HCT116 (cell line): ENCODE results near the gene SH3BP1. TPM values are rescaled to one million over a fixed set of nuclear protein-coding genes. Genes with fewer than 3 reads are reported as not detected.
"Not testable (repeated sequence)": the region's sequence is repeated elsewhere in the genome, so short reads cannot be mapped to it uniquely, and the experiment has no call there.

ENCODE experiments used
- ATAC-seq: fragments of 200-7000 bp; cut with Tn5 transposase; 2 replicates; pipeline ENCODE4 v1.9.1; 2020; ENCODE audit warnings: mild to moderate bottlenecking, moderate library complexity
- BruUV-seq: library from RNA; stranded (reverse); fragments of 400-500 nt; replicated peaks from 2 replicates; lab custom pipeline; 2021; lab: Mats Ljungman, UMichigan
- CTCF ChIA-PET: fragments of 300-600 bp; sonication (Branson Sonifier 250); formaldehyde crosslinking; loops from one replicate; lab custom pipeline; 2021; ENCODE audit warnings: antibody characterized with exemption; lab: Charles Lee
- POLR2A ChIA-PET: fragments of 300-600, 350-600 bp; sonication (Branson Sonifier 250); formaldehyde crosslinking; loops from one replicate; lab custom pipeline; 2021; ENCODE audit warnings: antibody characterized with exemption; lab: Charles Lee
- RAD21 ChIA-PET, 2 experiments: fragments of 300-600 bp; sonication (Branson Sonifier 250); formaldehyde crosslinking; loops; one replicate each; lab custom pipeline; 2023; ENCODE audit warnings: low total read pairs in 2 of 2; ENCODE audit not compliant: uncharacterized antibody in 2 of 2, unreplicated experiment in 2 of 2, low non-redundant PET in 1 of 2; lab: Charles Lee
- DNase-seq: peaks from one replicate; pipeline ENCODE4 v3.0.0-alpha.2; 2010; ENCODE audit warnings: low read depth, low spot score
- H2AFZ ChIP-seq: fragments of 200-600 bp; shearing (Covaris generic), sonication (generic); 2 replicates; pipeline ENCODE4 v1.6.1; 2017; ENCODE audit warnings: low read depth, mixed run types, mixed read lengths, antibody characterized with exemption, low read length; ENCODE audit not compliant: poor library complexity, severe bottlenecking
- H3K27ac ChIP-seq: 2 replicates; pipeline ENCODE4 v1.5.1; 2012; ENCODE audit warnings: low read depth, low read length
- H3K27me3 ChIP-seq: fragments of 200-600 bp; sonication (generic); 2 replicates; pipeline ENCODE4 v1.6.1; 2016; ENCODE audit warnings: mixed run types, low read length, mixed read lengths; ENCODE audit not compliant: insufficient read depth
- H3K36me3 ChIP-seq, 2 experiments: fragments of 200-500 bp in 1 of 2; fragments of 200-600 bp in 1 of 2; sonication (Bioruptor generic) in 1 of 2; sonication (generic) in 1 of 2; 2 replicates each; pipeline versions ENCODE4 v1.5.1 to v1.6.1; 2014 to 2016; ENCODE audit warnings: low read length in 2 of 2, inconsistent platforms in 1 of 2, mixed read lengths in 1 of 2, mixed run types in 1 of 2; ENCODE audit not compliant: insufficient read depth in 2 of 2, control insufficient read depth in 1 of 2
- H3K4me1 ChIP-seq, 2 experiments: fragments of 200-600 bp in 1 of 2; sonication (generic) in 1 of 2; 2 replicates each; pipeline versions ENCODE4 v1.5.1 to v1.6.1; 2012 to 2017; ENCODE audit warnings: low read length in 2 of 2, inconsistent platforms in 1 of 2, mild to moderate bottlenecking in 1 of 2, mixed read lengths in 1 of 2, mixed run types in 1 of 2, moderate library complexity in 1 of 2; ENCODE audit not compliant: insufficient read depth in 2 of 2, control insufficient read depth in 1 of 2
- H3K4me2 ChIP-seq: fragments of 200-600 bp; sonication (generic); 2 replicates; pipeline ENCODE4 v1.6.1; 2017; ENCODE audit warnings: mixed run types, low read length, mixed read lengths
- H3K4me3 ChIP-seq, 2 experiments: fragments of 200-600 bp in 1 of 2; sonication (generic) in 1 of 2; replicated peaks in 1 of 2; 2 replicates each; pipeline ENCODE4 v1.5.1; 2011 to 2016; ENCODE audit warnings: low read length in 2 of 2, control low read depth in 1 of 2, low read depth in 1 of 2, mild to moderate bottlenecking in 1 of 2, mixed read lengths in 1 of 2, mixed run types in 1 of 2
- H3K79me2 ChIP-seq: fragments of 200-600 bp; sonication (generic); 2 replicates; pipeline ENCODE4 v1.6.1; 2017; ENCODE audit warnings: mild to moderate bottlenecking, mixed run types, low read length, moderate library complexity, mixed read lengths; ENCODE audit not compliant: insufficient read depth
- H3K9ac ChIP-seq: fragments of 200-600 bp; sonication (generic); 2 replicates; pipeline ENCODE4 v1.6.1; 2016; ENCODE audit warnings: low read length, mixed read lengths
- H3K9me2 ChIP-seq: fragments of 200-600 bp; sonication (generic), shearing (Covaris generic); 2 replicates; pipeline ENCODE4 v1.6.1; 2017; ENCODE audit warnings: mixed run types, mild to moderate bottlenecking, moderate library complexity; ENCODE audit not compliant: insufficient read depth
- H3K9me3 ChIP-seq, 2 experiments: fragments of 200-500 bp in 1 of 2; fragments of 200-600 bp in 1 of 2; sonication (Bioruptor generic) in 1 of 2; sonication (generic) in 1 of 2; 2 replicates each; pipeline ENCODE4 v1.6.1; 2014 to 2017; ENCODE audit warnings: low read length in 2 of 2, mixed read lengths in 2 of 2, inconsistent platforms in 1 of 2, low read depth in 1 of 2, mild to moderate bottlenecking in 1 of 2, mixed run types in 1 of 2, moderate library complexity in 1 of 2; ENCODE audit not compliant: control insufficient read depth in 1 of 2, insufficient read depth in 1 of 2
- H4K20me1 ChIP-seq: fragments of 200-600 bp; sonication (generic), shearing (Covaris generic); 2 replicates; pipeline ENCODE4 v1.6.1; 2017; ENCODE audit warnings: mixed run types, mild to moderate bottlenecking, moderate library complexity; ENCODE audit not compliant: insufficient read depth
- FOSL1 ChIP-seq: IDR thresholded peaks from 2 replicates; pipeline ENCODE4 v1.6.1; 2012; ENCODE audit warnings: low read depth
- JUND ChIP-seq: IDR thresholded peaks from 2 replicates; pipeline ENCODE4 v1.6.1; 2012
- MAX ChIP-seq: IDR thresholded peaks from 2 replicates; pipeline ENCODE4 v1.6.1; 2012
- POLR2A ChIP-seq: IDR thresholded peaks from 2 replicates; pipeline ENCODE4 v1.7.0; 2011; ENCODE audit warnings: borderline replicate concordance; ENCODE audit not compliant: insufficient read depth, insufficient read length; ENCODE audit errors: extremely low read depth
- POLR2AphosphoS5 ChIP-seq: IDR thresholded peaks from 2 replicates; pipeline ENCODE4 v1.6.1; 2011; ENCODE audit warnings: mild to moderate bottlenecking, low read depth, low read length, moderate library complexity
- SIN3A ChIP-seq: IDR thresholded peaks from 2 replicates; pipeline ENCODE4 v1.6.1; 2012; ENCODE audit warnings: low read depth
- SP1 ChIP-seq: IDR thresholded peaks from 2 replicates; pipeline ENCODE4 v1.6.1; 2012; ENCODE audit warnings: low read depth
- ZFX ChIP-seq: fragments of 450-650 bp; IDR thresholded peaks from 2 replicates; pipeline ENCODE4 v1.6.1; 2017
- ZNF274 ChIP-seq: fragments of 200-500 bp; sonication (Bioruptor generic); IDR thresholded peaks from 2 replicates; pipeline ENCODE4 v1.6.1; 2014; ENCODE audit warnings: mild to moderate bottlenecking, low read depth, low read length, inconsistent platforms
- intact Hi-C: fragments of 100-400 bp; cut with micrococcal nuclease; formaldehyde crosslinking; loops from 2 replicates; pipeline ENCODE4 v1.10.0; 2022
- total RNA-seq: library from RNA; stranded (reverse); gene quantifications from one replicate; pipeline ENCODE4 v1.2.1, GENCODE V29; 2021; ENCODE audit not compliant: unreplicated experiment

Gene SH3BP1
- total RNA-seq, 1 experiment from 2014 or later: 48.4 TPM

DNA sequence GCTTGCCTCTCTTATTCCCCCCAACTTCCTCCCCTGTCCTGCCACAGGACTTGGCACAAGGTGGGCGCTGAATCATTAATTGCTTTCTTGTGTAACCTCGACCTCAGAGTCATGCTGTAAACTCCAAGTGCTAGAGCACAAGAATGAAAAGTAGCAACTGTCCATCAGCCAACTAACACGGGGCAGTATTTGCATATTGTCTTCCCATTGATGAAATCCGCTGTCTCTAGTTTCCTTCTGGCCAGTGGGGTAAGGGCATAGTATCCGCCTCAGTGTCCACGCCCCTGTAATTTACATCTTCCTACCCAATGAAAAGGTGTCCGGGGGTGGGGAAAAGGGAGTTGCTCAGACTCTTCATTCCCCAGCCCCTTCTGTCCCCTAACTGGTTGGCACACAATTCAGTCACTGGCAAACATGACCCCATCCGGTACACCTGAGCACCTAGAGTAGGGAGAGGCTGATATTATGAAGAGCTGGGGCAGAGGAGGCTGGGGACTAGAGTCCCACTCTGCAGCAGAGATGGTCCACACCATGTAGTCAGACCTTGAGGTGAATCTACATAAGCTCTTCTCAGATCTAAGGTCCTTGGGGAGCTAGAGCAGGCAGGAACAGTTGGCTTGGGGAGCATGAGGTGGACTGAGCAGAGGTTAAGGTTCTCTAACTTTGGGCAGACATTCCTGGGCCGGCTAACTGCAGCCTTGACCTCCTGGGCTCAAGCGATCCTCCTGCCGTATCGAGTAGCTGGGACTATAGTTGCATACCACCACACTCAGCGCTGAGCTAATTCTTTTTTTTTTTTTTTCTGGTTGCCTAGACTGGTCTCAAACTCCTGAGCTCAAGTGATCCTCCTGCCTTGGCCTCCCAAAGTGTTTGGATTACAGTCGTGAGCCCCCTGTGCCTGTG lies 37.7 kb upstream of the SH3BP1 start:
- Histone ChIP-seq H4K20me1 (no peaks in the 10 kb centered on the region), H3K9me2 (no peaks in the 10 kb centered on the region), H3K4me1 (peaks cover 43 to 54% of the 10 kb centered on the region in 2 experiments), H3K4me2 (peak overlapping the region; percentile 15), H2AFZ (no peak overlapping the region)
- CTCF ChIA-PET: interaction anchor here (0.6 to 2.4 kb wide), 5 partner anchors 9 to 148 kb away, joined by 3 to 14 read pairs (median 3); no protein-coding TSS in a partner anchor
- no TSS peak for BruUV-seq
- POLR2A ChIA-PET: interaction anchor here (0.7 to 2.7 kb wide), 3 partner anchors 10 to 242 kb away, joined by 4 to 16 read pairs (median 6); partner anchors contain the start of gene ANKRD54
- no peak for TF ChIP-seq JUND
- peak; percentile 29; the same call in 1 of the 2 replicates for TF ChIP-seq SP1
- no peak for TF ChIP-seq SIN3A
- peak; percentile 46 for TF ChIP-seq POLR2A
- no peak for TF ChIP-seq FOSL1
- no peak for TF ChIP-seq POLR2AphosphoS5
- TF ChIP-seq ZNF274: no peak
- no peak for TF ChIP-seq ZFX
- no peak for TF ChIP-seq MAX
- TF ChIP-seq, all 23 proteins: peak for 2
- Histone ChIP-seq H3K9me3 (no peaks in the 10 kb centered on the region), H3K27me3 (no peaks in the 10 kb centered on the region), H3K4me3 (no peak overlapping the region), H3K79me2 (no peaks in the 10 kb centered on the region), H3K36me3 (no peaks in the 10 kb centered on the region), H3K27ac (no peak overlapping the region; the same call in 1 of the 2 replicates), H3K9ac (no peak overlapping the region)
- RAD21 ChIA-PET: interaction anchor here (0.6 to 0.7 kb wide), 3 partner anchors 10 to 266 kb away, joined by 3 to 4 read pairs (median 4); no protein-coding TSS in a partner anchor
- intact Hi-C loops: no loop called here
- ATAC-seq (peak; percentile 88), DNase-seq (peak; percentile 56)

DNA sequence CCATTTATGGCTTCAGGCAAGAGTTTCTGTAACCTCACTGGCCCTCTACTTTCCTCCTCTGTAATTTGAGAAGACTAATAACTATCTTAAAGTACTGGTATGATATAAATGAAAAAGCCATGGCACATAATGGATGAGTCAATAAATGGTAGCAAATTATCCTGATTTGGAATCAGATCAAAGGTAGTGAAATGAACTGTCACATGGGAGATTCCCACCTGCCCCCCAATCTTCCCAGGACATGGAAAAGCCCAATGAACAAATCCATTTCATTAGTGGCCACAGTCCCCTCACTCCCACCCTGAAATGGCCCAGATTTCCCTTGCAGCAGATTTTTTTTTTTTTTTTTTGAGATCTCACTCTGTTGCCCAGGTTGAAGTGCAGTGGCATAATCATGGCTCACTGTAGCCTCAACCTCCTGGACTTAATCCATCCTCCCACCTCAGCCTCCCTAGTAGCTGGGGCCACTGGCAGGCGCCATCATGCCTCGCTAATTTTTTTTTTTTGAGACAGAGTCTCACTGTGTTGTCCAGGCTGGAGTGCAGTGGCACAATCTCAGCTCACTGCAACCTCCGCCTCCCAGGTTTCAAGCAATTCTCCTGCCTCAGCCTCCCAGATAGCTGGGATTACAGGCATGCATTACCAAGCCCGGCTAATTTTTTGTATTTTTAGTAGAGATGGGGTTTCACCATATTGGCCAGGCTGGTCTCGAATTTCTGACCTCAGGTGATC lies 36.8 kb upstream of the SH3BP1 start:
- H3K9me2 ChIP-seq, H3K4me3 ChIP-seq, H2AFZ ChIP-seq, intact Hi-C loops, H3K9ac ChIP-seq, H4K20me1 ChIP-seq, H3K36me3 ChIP-seq, DNase-seq, H3K27me3 ChIP-seq, H3K27ac ChIP-seq, ATAC-seq, H3K79me2 ChIP-seq, H3K9me3 ChIP-seq, BruUV-seq: not testable (repeated sequence)
- POLR2A ChIA-PET: interaction anchor here (0.7 to 2.7 kb wide), 3 partner anchors 10 to 241 kb away, joined by 4 to 16 read pairs (median 6); partner anchors contain the start of gene ANKRD54
- peak overlapping the region; percentile 15 for H3K4me2 ChIP-seq
- CTCF ChIA-PET: interaction anchor here (0.6 to 2.4 kb wide), 5 partner anchors 10 to 41 kb away, joined by 3 to 14 read pairs (median 4); partner anchors contain the start of gene SH3BP1
- RAD21 ChIA-PET: interaction anchor here in 1 of 2 experiments (0.7 kb wide), 1 partner anchor 9 kb away, joined by 4 read pairs; no protein-coding TSS in a partner anchor
- peaks cover 44 to 63% of the 10 kb centered on the region in 2 experiments for H3K4me1 ChIP-seq
